HPDE6-E6E7 (cell line): ENCODE data around the gene TMPRSS3.

ENCODE experiments used
- DNase-seq: peaks from one replicate; pipeline ENCODE4 v3.0.0; 2011; ENCODE audit warnings: missing footprints; ENCODE audit errors: extremely low spot score

Gene TMPRSS3

GRCh38 chr21:42350927-42351426 lies 44.9 kb downstream of the TMPRSS3 start, which contains the start of gene TFF2:
Gene TFF2, minus strand, starts transcription at chr21:42350994. Its CDS starts 37 bp downstream, at chr21:42350957.
- no peak for DNase-seq

GRCh38 chr21:42350318-42350910 lies 45.4 kb downstream of the TMPRSS3 start:
- no peak for DNase-seq

- DNase-seq = no peak
Observed at GRCh38 chr21:42349420-42350317, 46.2 kb downstream of the TMPRSS3 start.

GRCh38 chr21:42348762-42349161 lies 47.1 kb downstream of the TMPRSS3 start:
- DNase-seq = no peak

GRCh38 chr21:42347601-42348327 lies 48.1 kb downstream of the TMPRSS3 start:
- DNase-seq = no peak

- DNase-seq = no peak
Observed at GRCh38 chr21:42346866-42347600, 48.8 kb downstream of the TMPRSS3 start.

- DNase-seq = no peak
Observed at GRCh38 chr21:42346441-42346840, 49.4 kb downstream of the TMPRSS3 start.

GRCh38 chr21:42344631-42345030 lies 51.2 kb downstream of the TMPRSS3 start:
- DNase-seq = no peak

- no peak for DNase-seq
Observed at GRCh38 chr21:42343963-42344510, 51.8 kb downstream of the TMPRSS3 start.

GRCh38 chr21:42343556-42343955 lies 52.3 kb downstream of the TMPRSS3 start:
- DNase-seq = no peak

- no peak for DNase-seq
Observed at GRCh38 chr21:42343101-42343500, 52.8 kb downstream of the TMPRSS3 start.

GRCh38 chr21:42341776-42342542 lies 53.9 kb downstream of the TMPRSS3 start:
- no peak for DNase-seq

- no peak for DNase-seq
Observed at GRCh38 chr21:42340187-42341050, 55.4 kb downstream of the TMPRSS3 start.

GRCh38 chr21:42338729-42339715 lies 56.8 kb downstream of the TMPRSS3 start:
- DNase-seq = no peak

- DNase-seq = peak; percentile 31
Observed at GRCh38 chr21:42337830-42338728, 57.8 kb downstream of the TMPRSS3 start.

- no peak for DNase-seq
Observed at GRCh38 chr21:42337276-42337675, 58.6 kb downstream of the TMPRSS3 start.

- DNase-seq = no peak
Observed at GRCh38 chr21:42336054-42336453, 59.8 kb downstream of the TMPRSS3 start.
